GM12873 (cell line): Measurements from ENCODE around the gene CLMN.

Experiments used
- TF ChIP-seq, protein P1 (sequence below): IDR thresholded peaks from 2 replicates; pipeline ENCODE4 v1.5.1; 2012; ENCODE audit warnings: low read depth, mild to moderate bottlenecking, moderate library complexity, low read length, control low read depth; ENCODE audit not compliant: insufficient read depth; ENCODE audit errors: missing control alignments

Gene CLMN

DNA sequence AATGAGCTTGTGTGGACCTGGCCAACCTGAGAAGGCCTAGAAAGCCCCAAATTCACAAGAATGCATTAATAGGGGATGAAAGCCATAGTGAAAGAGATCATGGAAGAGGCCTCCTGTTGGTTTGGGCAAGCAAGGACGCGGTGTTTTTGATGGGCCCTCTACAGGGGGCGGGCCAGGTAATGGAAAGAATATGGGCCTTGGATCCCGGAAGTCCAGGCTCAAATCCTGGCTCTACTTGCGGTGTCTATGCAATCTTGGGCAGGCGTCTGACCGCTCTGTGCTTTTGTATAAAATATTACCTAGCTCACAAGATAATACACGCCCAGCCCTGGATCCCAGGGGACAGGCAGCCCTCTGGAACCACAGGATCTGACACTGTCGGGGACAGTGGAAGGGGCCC, 41.1 kb upstream of the CLMN start:
- TF ChIP-seq, protein P1, sequence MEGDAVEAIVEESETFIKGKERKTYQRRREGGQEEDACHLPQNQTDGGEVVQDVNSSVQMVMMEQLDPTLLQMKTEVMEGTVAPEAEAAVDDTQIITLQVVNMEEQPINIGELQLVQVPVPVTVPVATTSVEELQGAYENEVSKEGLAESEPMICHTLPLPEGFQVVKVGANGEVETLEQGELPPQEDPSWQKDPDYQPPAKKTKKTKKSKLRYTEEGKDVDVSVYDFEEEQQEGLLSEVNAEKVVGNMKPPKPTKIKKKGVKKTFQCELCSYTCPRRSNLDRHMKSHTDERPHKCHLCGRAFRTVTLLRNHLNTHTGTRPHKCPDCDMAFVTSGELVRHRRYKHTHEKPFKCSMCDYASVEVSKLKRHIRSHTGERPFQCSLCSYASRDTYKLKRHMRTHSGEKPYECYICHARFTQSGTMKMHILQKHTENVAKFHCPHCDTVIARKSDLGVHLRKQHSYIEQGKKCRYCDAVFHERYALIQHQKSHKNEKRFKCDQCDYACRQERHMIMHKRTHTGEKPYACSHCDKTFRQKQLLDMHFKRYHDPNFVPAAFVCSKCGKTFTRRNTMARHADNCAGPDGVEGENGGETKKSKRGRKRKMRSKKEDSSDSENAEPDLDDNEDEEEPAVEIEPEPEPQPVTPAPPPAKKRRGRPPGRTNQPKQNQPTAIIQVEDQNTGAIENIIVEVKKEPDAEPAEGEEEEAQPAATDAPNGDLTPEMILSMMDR, result no peak

DNA sequence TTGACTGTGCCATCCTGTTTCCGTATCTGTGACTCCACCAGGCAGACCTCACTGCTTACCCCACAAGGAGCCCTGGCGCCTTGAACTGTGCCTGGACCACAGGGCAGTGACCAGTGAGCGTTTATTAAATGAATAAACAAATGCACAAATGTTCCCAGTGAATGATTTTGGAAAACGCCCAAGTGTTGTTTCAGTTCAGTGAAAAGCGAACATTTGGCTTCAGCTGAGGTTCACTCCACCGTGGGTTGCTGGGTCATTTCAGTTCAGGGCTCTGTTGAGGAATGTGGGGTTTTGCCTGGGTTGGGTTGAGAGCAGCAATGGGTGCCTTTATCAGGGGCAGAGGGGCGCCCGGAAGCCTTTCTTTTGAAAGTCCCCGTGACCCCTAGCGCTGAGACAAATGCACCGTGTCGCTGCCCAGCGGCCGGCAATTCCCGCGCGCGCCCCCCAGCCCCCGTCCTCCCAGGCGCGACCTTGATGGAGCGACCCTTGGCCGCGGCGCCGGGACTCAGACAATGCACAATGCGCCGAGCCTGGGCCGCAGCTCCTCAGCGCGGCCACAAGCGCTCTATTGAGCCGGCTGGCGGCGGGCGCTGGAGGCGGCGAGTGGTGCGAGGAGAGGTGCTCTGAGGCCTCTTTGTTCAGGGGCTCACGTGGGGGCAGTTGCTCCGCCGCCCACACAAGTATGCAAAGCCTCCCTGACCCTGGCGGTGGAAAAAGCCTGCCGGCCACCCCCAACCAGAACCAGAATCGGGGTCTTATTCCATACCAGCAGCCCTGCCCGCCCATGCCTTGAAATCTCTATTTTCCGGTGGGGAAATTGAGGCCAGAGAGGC, 40.5 kb upstream of the CLMN start:
- TF ChIP-seq, protein P1, result no peak

DNA sequence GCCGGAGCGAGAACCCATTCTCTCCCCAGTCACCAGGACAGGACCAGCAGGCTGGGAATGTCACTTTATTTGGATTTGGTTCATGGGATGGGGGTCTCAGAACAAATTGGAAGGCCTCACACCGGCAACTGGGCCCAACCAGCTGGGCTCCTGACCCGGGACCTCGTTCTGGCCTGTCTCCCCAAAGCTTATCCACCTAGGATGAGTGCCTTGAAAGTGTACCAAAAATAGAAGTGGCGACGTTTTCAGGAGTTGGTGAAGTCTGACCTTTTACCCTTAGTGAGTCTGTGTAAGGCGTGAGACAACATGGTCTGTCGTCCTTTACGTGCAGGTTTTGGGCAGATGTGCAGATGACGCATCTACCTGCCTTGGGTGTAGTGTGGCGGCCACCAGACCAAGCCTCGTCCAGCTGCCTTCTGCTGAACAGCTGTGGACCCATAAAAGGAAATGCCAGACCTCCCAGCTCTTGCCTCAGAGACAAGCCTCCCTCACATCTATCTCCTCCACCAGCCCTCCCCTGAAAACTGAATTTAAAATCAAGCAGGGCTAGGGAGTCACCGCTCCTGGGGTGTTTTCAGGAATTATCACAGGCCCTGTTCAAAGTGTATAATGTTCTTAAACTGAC, 36.6 kb upstream of the CLMN start:
- TF ChIP-seq, protein P1, result no peak

DNA sequence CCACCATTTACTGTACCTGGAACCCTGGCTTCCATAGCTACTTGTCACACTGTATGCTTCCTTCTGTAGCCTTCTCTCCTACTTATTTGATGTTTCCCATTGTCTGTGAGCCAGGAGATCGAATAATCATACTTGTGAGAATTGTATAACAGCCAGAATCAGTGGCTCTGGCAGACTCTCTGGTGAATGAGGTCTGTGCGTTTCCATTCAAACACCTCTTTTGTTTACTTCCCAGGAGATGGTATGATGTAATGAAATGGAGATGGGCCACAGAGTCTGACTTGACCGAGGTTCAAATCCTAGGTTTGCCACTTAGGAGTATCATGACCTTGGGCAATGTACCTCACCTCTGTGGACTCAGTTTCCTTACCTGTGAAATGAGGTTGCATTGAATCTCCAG, 35.7 kb upstream of the CLMN start:
- TF ChIP-seq, protein P1, result no peak

DNA sequence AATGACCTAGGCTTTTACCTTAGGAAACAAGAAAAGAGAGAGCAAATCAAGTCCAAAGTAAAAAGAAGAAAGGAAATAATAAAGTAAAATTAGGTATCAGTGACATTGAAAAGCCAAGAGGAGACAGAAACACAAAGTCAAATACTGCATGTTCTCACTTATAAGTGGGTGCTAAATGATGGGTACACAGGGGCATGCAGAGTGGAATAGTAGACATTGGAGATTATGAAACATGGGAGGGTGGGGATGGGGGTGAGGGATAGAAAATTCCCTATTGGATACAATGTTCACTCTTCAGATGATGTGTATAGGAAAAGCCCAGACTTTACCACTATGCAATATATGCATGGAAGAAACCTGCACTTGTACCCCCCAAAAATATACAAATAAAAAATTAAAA, 35.1 kb upstream of the CLMN start:
- TF ChIP-seq, protein P1, result no peak

DNA sequence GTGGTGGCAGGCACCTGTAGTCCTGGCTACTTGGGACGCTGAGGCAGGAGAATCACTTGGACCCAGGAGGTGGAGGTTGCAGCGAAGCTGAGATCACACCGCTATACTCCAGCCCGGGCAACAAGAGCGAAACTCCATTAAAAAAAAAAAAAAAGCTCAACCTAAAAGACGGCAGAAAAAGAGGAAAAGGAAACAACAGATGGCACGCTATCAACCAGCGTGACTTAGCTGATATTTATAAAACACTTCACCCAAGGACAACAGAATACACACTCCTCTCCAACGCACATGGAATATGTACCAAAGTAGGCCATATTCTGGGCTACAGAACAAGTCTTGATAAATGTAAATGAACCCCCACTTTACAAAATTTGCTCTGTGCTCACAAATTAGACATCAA, 34.0 kb upstream of the CLMN start:
- TF ChIP-seq, protein P1, result no peak

DNA sequence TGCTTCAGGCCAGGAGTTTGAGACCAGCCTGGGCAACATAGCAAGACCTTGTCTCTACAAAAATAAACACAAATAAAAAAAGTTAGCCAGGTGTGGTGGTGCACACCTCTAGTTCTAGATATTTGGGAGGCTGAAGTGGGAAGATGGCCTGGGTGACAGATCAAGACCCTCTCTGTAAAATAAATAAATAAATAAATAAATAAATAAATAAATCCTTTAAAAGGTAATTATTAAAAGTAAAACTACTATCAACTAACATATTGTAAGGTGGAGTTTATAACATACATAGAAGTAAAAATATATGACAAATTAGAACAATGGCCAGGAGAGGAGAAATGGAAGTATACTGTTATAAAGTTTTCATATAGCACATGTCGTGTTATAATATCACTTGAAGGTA, 33.3 kb upstream of the CLMN start:
- TF ChIP-seq, protein P1, result no peak
